ENCODE results near the gene ARID1B. TPM values are rescaled to one million over a fixed set of nuclear protein-coding genes. Genes with fewer than 3 reads are reported as not detected.

ARID1B gene
- total and polyA plus RNA-seq, 2 experiments from 2014 or later = 41.9 to 72.7 TPM

- peak in 1 of 2 donors; percentile 46 for DNase-seq (ENCODE audit: low read depth in 1 of 2, low spot score in 1 of 2)
- no peaks in the 10 kb centered on the region for H3K27me3 ChIP-seq
- H3K4me3 ChIP-seq = peak overlapping the region; percentile 79
- peaks cover 46% of the 10 kb centered on the region for H3K4me1 ChIP-seq (ENCODE audit: low read depth)
- TF ChIP-seq CTCF (IDR thresholded peaks at IDR 0.05; ENCODE audit: low read depth, low read length) = no peak
- H3K36me3 ChIP-seq = no peaks in the 10 kb centered on the region
- peak overlapping the region; percentile 96 for H3K27ac ChIP-seq
- no peaks in the 10 kb centered on the region for H3K9me3 ChIP-seq (ENCODE audit: low read depth)
These were observed 2.3 kb downstream of the ARID1B start for GRCh38 chr6:156779206-156780094.

- peaks cover 39% of the 10 kb centered on the region for H3K4me1 ChIP-seq (ENCODE audit: low read depth)
These were observed 3.0 kb downstream of the ARID1B start for GRCh38 chr6:156780102-156780641.

GRCh38 chr6:156780962-156781853, 4.0 kb downstream of the ARID1B start:
- H3K4me3 ChIP-seq = peak overlapping the region; percentile 79
- H3K9me3 ChIP-seq (ENCODE audit: low read depth) = no peaks in the 10 kb centered on the region

More at GRCh38 chr6:156780102-156780641, 3.0 kb downstream of the ARID1B start:
- Histone ChIP-seq H3K9me3 (ENCODE audit: low read depth) (no peaks in the 10 kb centered on the region), H3K27ac (peak overlapping the region; percentile 96), H3K27me3 (no peaks in the 10 kb centered on the region), H3K36me3 (no peaks in the 10 kb centered on the region), H3K4me3 (peak overlapping the region; percentile 79)
- TF ChIP-seq CTCF (IDR thresholded peaks at IDR 0.05; ENCODE audit: low read depth, low read length) = no peak
- peak; percentile 77 to 91 for DNase-seq (ENCODE audit: low read depth in 1 of 2, low spot score in 1 of 2)

GRCh38 chr6:156781861-156782631, 4.9 kb downstream of the ARID1B start:
- no peak for DNase-seq (ENCODE audit: low read depth in 1 of 2, low spot score in 1 of 2)
- Histone ChIP-seq H3K27ac (peak overlapping the region; percentile 96), H3K9me3 (ENCODE audit: low read depth) (no peaks in the 10 kb centered on the region), H3K27me3 (no peaks in the 10 kb centered on the region), H3K4me1 (ENCODE audit: low read depth) (peaks cover 41% of the 10 kb centered on the region), H3K36me3 (no peaks in the 10 kb centered on the region), H3K4me3 (peak overlapping the region; percentile 79)
- TF ChIP-seq CTCF (IDR thresholded peaks at IDR 0.05; ENCODE audit: low read depth, low read length) = no peak

More at GRCh38 chr6:156780962-156781853, 4.0 kb downstream of the ARID1B start:
- H3K27ac ChIP-seq = peak overlapping the region; percentile 96
- TF ChIP-seq CTCF (IDR thresholded peaks at IDR 0.05; ENCODE audit: low read depth, low read length) = no peak
- peaks cover 36% of the 10 kb centered on the region for H3K4me1 ChIP-seq (ENCODE audit: low read depth)
- H3K36me3 ChIP-seq = no peaks in the 10 kb centered on the region
- no peak for DNase-seq (ENCODE audit: low read depth in 1 of 2, low spot score in 1 of 2)
- no peaks in the 10 kb centered on the region for H3K27me3 ChIP-seq
